NCI-H345 treated with DMSO at 0.1 percent for 48 hours (cell line): ENCODE results near the gene MON1A.
"Not testable (repeated sequence)": the region's sequence is repeated elsewhere in the genome, so short reads cannot be mapped to it uniquely, and the experiment has no call there.

Source experiments
- DNase-seq: peaks from one replicate; lab custom pipeline; 2025; ENCODE audit not compliant: unreplicated experiment; lab: John Stamatoyannopoulos, UW

MON1A gene

GRCh38 chr3:49924683-49925082 lies 4.9 kb downstream of the MON1A start:
- DNase-seq = no peak

- not testable (repeated sequence) for DNase-seq
Measured at GRCh38 chr3:49917806-49918590, 11.6 kb downstream of the MON1A start.

DNA sequence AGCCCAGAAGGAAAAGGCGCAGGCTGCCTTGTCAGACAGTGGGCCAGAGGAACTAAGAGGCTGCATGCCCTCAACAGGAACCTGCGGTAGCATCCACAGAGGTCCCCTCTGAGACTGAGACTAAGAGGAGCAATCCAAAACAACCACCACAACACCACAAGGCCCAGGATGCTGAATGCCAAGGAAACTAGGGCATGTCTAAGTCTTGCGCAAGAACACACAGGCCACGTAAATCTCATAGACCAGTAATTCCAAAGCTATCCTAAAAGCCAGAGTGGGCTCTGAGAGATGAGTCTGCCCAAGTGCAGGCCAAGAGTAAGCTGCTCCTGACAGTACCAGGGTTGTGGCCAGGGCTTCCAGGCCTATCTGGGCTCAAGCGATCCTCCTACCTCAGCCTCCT lies 12.9 kb downstream of the MON1A start:
- DNase-seq = no peak

- no peak for DNase-seq
Measured at GRCh38 chr3:49914906-49915305, 14.7 kb downstream of the MON1A start.

DNA sequence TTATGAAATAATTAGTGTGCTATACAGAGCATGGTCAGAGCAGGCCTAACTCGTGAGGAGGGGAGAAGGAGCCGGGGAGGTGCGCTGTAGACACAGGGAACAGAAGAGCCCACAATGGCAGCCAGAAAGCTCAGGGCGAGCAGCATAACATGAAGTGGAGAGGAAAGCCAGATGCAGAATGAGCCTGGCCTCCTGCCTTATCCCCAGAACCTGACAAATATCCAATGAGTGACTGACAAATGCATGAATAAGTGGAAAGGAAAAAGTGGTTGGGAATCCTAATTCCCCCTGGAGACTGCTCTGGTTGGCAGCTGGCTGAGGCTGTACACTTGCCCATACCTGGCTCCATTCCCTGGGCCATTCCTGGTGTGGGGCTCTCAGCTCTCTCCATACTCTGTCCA lies 16.7 kb downstream of the MON1A start:
- no peak for DNase-seq

DNA sequence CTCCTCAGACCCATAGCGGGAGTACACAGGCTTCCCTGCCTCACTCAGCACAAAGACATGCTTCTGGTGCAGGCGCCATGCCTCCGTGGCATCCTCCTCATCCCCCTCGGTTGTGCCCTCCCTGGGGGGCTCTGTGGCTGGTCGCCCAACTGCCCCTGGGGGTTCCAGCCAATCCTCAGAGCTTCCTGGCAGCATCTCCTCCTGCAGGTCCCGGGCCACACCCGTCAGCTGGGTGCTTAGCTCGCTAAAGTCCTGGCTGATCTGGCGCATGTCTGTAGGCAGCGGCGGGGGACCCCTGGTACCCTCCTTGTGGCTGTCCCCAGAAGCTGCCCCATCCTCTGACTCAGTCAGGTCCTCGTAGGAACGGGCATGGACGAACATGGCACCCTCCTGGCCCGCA lies 18.0 kb downstream of the MON1A start:
- no peak for DNase-seq

DNA sequence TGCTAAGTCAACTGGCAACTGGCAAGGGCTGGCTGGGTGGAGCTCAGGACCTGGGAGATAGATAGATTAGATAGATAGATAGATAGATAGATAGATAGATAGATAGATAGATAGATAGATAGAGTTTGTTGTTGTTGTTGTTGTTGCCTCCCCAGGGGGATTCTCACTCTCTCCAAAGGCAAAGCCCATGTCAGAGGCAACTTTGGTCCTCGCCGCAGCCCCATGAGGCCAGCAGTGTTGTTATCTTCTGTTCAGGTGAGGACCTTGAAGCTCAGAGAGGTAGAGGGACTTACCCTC lies 18.5 kb downstream of the MON1A start:
- no peak for DNase-seq

DNA sequence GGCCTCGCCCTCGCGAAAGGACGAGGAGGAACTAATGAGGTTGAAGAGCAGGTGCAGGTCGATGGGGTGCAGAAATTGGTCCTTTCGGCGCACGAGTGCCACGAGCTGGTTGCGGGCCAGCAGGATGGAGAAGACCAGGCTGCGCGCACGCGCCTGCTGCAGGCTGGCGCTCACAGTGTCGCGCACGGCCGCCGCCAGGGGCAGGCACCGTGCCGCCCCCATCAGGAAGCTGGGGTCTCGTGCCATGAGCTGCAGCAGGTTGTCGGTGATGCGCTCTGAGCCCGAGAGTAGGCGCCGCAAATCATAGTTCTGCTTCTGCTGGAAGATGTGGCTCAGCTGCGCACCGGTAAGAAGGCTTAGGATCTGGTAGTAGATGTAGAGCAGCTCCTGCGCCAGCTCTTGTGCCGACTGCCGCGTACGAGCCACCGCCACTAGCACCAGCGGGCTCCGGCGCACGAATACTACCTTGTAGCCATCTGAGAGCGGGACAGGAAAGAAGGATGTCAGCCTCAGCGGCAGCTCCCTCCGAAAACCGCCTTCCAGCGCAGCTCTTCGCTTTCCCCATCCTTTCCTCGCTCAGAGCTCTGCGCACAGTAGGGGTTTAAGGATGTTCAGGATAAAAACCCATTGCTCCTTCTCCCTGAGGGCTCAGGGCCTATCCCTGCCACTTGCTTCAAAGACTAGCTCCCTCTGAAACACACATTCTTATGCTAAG lies 19.0 kb downstream of the MON1A start:
- DNase-seq = no peak

DNA sequence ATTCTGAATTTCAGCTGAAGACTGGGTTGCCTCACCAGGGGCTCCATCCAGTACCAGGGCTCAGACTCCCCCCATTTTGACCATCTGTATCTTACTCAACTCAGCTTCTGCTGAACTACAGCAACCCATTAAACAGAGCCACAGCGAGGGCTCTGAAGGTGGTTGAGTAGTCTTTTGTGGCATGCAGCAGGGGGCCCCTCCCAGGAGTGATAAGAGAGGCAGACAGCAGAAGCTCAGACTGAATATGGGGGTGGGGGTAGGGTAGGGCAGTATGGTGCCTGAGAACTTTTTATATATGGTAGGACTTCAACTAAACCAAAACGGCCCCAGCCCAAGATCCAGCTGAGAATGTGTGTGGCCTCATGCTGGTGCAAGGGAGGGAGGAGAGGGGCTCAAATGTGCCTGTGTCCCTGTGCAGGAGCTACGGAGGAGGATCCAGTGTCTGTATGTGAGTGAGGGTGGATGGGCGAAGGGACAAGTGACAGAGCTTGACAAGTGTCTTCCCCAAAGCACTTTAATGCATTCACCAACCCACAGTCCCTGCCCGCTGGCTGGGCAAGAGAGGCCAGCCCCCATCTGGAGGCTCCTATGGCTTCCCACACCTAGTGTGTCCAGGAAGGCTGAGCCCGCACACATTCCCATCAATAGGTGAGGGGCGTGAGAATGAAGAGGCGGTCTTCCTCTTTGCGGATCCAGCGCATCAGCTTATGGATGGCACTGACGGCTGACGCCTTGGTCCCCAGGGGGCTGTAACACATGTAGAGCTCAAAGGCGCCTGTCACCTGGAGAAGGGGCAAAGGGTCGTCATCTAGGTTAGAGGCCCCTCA lies 21.0 kb downstream of the MON1A start:
- DNase-seq = no peak

- DNase-seq = no peak
Measured at GRCh38 chr3:49906073-49906743, 23.4 kb downstream of the MON1A start.

- not testable (repeated sequence) for DNase-seq
Measured at GRCh38 chr3:49904448-49904847, 25.2 kb downstream of the MON1A start.

GRCh38 chr3:49903451-49904424 lies 25.9 kb downstream of the MON1A start, which contains the start of gene MST1R:
MST1R (minus strand) TSS chr3:49903873; CDS start chr3:49903609, 264 bp downstream.
- DNase-seq = no peak

DNA sequence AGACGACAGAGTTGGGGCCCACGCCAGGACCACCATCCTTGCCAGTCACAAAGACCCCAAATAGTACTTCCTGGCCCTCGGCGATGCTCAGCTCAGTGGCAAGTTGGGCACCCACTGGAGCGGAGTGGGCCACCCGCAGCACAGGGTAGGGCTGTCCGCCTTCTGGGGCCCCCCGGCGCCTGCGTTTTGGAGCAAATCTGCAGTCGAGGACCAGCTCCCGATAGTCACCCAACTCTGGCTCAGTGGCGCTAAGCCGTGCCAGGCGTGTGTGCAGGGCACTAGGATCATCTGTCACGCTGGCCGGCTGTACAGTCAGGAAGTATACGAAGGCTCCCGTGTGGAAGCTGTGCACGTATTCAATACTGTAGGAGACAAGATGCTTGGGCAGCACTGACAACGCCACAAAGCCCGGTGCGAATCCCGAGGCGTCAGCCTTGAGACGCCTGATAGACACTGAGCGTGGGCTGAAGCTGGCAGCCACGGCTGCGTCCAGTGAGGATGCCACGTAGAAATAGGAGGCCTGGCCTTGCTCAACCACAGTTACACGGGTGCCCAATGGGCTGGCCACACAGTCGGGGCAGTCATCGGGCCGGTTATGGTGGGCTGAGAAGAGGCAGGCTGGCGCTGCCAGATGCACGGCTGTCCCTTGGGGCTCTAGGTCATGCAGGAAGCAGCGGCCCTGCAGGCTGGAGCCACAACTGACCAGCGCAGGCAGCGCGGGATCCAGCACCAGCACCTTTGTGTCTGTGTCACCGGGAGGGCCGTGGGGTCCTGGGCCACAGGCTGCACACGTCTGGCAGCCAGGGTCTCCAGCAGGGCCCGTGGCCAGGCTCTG lies 26.9 kb downstream of the MON1A start:
- DNase-seq = no peak

DNA sequence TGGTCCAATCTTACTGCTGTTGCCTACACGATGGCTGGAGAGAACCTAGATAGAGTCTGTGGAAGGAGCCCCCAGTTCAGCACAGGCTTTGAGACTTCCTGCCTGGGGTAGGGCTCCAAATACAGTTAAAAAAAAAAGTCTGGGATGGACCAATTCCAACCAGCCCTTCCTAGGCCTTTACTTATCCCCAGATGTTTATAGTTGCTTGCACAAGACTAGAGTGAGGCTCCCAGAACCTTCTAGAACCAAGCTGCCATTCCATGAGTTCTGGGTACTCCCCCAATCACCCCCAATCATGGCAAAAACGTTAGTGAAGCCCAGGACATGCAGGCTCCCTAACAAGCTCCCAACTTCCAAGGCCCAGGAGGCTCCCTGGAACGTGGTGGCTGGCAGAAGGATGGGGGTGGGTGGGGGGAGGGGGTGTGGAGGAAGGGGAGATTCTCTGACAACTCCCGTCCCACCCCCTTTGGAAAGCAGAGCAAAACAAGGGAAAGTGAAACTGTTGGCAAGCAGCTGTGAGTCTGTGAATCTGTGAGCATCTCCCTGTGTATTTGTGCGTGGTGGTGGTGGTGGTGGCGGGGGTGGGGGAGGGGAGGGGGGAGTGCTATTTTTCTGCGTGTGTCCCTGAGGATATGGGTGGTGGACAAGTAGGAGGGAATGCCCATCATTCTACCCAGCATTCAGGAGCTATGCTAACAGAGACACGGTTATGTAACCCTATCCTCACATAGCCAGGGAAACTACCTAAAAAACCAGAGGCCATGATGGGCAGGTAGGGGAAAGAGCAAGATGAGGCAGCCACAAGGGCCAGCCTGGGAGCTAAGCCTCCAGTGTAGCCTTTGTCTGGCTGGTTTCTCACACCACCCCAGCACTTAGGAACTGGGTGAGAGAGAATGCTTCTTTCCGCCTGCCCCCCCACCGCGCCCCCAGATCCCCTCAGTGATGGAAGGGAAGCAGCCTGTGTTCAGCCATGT lies 28.0 kb downstream of the MON1A start:
- no peak for DNase-seq

- no peak for DNase-seq
Measured at GRCh38 chr3:49900491-49901153, 29.0 kb downstream of the MON1A start.

DNA sequence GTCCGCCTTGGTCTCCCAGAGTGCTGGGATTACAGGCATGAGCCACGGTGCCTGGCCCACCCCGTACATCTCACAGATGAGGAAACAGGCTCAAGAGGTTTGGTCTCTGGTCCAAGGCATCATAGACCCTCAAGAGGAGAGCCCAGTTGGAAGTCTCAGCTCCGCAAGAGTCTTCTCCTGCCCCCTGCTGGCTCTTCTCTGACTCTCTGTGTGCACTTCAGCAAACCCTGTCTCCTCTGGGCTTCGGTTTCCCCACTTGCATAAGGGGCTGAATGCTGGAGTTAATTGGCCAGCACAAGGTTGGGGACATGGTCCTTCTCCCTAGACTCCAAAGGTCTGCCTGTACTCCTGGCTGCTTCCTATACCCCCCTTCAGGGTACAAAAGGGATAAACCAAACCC lies 29.8 kb downstream of the MON1A start:
- no peak for DNase-seq

GRCh38 chr3:49898991-49899390 lies 30.6 kb downstream of the MON1A start:
- DNase-seq = no peak
